Limb (tissue), 2 donors: ENCODE measurements around the gene STYXL1.

Experiments used
- DNase-seq, 2 donors: peaks; one replicate each; pipeline ENCODE4 v3.0.0-alpha.2; 2016; ENCODE audit errors: extremely low spot score in 2 of 2

The STYXL1 gene

DNA sequence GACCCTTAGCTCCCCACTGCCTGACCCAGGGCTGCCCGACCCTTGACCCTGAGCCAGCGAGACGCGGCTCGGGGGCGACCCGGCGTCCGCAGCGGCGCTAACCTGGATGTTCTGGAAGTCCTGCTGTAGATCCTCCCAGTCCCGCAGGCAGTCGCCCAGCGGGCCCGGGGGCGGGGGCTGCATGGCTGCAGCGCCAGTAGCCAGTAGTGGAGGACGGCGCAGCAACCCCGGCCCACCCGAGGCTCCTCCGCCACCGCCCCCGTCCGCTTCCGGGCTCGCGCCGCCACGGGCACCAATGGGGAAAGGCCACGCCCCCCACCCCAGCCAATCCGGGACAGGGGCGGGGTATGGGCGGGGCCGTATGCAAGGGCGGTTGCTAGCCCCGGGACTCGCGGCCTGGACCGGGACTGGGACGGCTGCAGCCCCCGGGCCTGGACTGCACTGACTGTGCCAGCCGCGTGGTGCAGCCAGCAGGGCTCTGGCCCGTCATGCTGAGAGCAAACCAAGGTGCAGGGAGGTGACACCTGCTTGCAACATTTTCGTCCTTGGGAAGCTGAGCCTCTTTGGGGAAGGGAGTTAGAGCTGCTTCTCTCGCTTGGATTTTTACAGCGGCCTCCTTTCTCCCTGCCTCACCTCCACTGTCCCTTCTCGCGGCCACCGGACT lies 53.3 kb downstream of the STYXL1 start, which contains the start of gene TMEM120A:
Gene TMEM120A (minus strand): TSS at position 208 of the 664 bp plus-strand sequence. CDS start 25 bp downstream, at position 183.
- DNase-seq, result peak; percentile 94 to 97

DNA sequence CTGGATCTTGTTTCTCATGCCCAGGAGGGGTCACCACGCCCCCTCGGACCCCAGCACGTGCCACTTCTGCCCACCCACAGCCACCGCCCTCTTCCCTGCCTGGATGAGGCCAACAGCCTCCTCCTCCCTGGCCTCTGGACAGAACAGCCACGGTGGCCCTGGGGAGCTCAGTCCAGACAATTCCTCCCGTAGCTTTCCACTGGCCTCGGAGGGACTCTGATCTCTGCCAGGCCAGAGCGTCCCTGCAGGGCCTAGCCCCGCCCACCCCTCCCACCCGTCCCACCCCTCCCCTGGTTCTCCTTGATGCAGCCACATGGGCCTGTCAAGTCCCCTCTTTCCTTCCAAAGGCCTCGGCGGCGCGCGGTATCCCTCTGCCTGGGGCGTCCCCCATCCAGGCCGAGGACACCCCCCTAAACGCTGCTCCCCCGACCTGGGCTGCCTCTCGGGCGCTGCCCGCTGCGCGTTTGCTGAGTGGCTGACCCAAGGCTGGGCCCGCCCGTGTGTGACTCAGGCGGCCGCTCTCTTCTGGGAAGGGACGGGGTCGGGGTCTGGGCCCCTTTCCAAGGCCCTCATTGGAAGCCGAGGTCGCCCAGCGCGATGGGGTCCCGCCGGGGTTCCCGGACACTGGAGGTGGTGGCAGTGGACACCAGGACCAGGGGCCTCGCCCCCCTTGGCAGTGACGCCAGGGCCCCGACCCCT lies 54.0 kb downstream of the STYXL1 start:
- peak; percentile 34 to 66 for DNase-seq

DNA sequence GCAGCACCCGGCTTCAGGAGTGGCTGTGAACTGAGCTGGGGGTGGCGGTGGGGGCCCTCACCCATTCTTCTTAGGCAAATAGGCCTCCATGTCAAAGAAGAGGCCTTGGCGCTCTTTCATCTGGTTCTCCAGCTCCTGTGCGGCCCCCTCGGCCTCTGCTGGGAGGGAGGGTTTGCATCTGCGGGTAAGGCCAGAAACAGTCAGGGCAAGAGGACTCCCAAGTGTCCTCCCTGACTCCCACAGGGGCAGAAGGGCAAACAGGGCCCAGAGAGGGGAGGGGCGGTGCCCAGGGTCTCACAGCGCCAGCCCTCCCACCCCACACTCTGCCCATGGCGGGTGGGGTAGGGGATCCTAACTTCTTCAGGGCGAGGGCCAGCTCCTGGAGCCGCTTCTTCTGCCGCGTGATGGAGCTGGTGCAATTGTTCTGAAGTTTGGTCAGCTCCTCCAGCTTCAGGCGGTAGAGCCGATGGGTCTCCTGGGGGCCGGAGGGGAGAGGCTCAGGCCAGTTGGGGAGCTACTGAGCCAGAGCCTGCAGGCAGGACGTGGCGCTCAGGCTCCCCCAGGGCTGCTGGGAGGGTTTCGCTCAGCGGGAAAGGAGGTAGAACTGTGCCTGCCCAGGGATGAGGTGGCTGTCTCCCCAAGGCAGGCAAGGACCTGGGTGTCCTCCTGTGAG lies 55.6 kb downstream of the STYXL1 start:
- DNase-seq, result peak in 1 of 2 donors; percentile 32

DNA sequence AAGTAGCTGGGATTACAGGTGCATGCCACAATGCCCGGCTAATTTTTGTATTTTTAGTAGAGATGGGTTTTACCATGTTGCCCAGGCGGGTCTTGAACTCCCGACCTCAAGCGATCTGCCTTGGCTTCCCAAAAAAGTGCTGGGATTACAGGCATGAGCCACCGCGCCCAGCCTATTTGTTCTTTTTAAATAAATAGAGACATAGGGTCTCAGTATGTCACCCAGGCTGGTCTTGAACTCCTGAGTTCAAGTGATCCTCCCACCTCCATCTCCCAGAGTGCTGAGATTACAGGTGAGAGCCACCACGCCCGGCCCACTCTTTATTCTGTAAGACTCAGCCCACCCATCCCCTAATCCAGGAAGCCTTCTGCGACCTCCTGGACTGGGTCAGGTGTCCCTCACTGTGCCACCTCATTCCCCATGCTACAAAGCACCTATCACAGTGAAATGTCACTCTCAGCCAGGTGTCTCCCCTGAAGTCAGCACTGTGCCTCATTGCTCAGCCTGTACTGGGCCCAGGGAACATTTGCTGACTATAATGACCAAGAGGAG lies 56.2 kb downstream of the STYXL1 start:
- no peak for DNase-seq

DNA sequence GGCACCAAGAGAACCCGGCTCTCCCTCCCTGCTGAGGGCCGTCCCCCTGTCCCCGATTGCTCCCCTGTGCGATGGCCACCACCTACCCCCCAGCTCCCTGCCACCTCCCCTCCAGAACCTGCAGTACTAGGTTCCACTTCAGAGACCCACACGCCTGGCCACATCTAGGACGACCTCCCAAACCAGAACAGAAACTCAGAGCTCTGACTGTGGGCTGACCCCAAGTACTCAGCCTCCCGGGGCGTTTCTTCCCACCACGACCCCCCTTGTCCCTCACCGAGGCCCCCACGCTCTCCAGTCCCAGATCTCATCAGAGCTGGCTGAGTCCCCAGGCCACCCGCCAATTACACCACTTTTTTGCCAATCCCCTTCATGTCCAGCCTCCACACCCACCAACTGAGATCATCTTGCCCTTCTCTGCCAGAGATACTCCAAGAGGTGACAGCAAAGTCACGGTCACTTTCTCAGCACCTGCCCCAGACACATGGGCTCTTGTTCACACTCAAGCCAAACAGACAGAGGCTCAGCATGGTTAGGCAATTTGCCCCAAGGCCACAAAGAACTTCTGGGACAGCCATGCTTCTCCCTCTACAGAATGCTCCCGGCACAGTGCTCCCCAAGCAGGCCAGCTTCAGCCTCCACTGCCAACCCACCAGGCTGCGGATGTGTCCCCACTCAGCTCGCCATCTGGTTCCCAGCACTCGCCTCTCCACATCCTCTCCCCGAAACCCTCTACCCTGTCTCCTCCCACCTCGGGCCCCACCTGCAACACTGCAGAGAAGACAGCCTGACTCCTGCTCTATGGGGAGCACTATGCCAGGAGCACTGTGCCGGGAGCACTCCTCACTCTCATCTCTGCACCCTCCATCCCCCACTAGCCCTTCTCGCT lies 58.1 kb downstream of the STYXL1 start:
- DNase-seq, result peak in 1 of 2 donors; percentile 36

DNA sequence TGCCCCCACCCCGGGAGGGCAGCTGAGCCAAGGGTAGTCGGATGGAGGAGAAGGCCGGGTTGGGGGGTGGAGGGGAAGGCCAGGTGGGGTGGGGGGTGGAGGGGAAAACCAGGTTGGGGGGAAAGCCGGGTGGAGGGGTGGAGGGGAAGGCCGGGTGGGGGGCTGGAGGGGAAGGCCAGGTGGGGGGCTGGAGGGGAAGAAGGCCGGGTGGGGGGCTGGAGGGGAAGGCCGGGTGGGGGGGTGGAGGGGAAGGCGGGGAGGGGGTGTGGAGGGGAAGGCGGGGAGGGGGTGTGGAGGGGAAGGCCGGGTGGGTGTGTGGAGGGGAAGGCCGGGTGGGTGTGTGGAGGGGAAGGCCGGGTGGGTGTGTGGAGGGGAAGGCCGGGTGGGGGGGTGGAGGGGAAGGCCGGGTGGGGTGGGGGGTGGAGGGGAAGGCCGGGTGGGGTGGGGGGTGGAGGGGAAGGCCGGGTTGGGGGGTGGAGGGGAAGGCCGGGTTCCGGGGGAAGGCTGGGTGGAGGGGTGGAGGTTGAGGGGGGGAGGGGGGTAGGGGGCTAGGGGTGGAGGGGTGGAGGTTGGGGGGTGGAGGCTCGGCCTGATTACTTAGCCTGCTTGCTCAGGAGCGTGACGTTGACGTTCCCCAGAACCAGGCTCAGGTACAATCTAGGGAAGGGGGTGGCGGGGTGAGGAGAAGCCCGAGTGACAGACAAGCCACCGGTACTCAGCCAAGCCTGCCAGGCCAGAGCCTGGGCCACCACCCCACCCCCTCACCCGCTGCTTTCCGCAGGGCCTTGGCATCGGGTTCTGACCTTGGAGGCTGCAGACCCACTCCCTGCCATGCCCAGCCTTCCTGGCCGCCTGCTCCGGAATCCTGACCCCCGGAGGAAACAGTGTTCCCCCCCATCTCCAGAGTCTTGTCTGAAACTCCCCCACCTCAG lies 59.0 kb downstream of the STYXL1 start:
- DNase-seq, result peak in 1 of 2 donors; percentile 32

DNA sequence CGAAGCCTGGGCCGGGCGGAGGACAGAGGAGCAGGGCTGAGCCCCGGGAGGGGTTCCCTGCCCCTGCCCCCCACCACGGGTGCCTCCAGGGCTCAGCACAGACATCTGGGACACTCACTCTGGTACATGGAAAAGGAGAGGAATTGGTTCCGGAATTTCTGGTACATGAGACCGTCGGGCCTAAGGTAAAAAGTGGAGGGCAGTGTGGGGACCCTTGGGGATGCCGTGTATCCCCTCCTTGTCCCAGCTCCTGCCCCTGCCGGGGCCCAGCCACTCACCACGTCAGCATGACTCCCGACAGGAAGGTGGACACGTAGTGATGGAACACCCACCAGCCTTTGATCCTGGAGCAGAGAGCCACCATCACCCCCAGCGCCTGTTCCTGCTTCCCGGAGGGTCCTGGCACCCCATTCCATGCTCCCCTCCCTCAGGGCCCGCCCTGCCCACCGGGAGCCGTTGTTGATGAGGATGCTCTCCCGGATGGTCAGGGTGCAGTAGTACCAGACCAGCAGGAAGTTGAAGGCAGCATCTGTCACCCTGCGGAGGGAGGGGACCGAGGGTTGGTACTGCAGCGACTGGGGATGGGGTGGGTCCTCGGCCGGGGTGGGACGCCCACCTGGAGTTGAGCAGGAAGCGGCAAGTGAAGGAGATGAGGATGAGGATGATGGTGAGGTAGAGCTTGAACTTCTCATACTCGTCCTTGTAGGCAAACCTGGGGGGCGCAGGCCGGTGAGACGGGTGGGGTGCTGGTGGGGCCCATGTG lies 59.8 kb downstream of the STYXL1 start:
- DNase-seq, result no peak

DNA sequence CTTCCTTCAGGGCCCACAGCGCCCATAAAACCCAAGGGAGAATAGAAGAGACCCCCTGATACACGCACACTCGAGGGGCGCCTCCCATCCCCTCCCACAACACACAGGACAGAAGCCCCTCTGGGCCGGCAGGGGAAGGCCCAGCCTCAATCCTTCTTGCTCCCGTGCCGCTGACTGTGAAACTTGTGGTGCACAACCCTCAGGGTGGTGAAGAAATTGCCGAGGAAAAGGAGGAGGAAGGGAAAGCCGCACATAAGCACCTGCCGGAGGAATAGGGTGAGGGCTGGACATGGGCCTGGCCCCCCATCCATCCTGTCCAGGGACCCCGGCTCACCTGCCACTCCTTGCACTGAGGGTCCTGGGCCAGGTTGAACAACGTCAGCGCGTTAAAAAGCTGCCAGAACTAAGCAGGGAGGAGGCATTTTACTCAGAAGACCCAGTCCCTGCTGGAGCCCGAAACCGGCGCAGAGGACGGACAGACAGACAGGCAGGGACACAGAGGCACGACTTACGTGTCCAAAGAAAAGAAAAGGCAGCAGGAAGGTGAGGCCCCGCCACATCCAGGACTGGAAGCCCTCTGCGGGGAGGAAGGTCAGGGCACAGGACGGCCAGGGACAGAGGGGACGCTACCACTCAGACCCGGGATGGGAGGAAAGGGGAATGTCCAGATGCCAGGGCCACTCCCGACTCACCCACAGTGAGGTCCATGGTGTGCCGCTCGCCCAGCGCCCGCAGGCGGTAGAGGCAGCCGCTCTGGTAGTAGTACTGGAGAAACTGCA lies 60.6 kb downstream of the STYXL1 start:
- no peak for DNase-seq

DNA sequence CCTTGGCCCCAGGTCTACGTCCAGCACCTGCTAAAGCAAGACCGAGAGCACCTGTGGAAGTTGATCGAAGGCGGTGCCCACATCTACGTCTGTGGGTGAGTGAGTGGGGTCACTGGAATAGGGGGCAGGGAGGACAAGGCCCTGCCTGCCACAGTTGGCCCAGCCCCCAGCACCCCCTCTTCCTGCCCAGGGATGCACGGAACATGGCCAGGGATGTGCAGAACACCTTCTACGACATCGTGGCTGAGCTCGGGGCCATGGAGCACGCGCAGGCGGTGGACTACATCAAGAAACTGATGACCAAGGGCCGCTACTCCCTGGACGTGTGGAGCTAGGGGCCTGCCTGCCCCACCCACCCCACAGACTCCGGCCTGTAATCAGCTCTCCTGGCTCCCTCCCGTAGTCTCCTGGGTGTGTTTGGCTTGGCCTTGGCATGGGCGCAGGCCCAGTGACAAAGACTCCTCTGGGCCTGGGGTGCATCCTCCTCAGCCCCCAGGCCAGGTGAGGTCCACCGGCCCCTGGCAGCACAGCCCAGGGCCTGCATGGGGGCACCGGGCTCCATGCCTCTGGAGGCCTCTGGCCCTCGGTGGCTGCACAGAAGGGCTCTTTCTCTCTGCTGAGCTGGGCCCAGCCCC lies 61.5 kb downstream of the STYXL1 start:
- DNase-seq, result no peak

DNA sequence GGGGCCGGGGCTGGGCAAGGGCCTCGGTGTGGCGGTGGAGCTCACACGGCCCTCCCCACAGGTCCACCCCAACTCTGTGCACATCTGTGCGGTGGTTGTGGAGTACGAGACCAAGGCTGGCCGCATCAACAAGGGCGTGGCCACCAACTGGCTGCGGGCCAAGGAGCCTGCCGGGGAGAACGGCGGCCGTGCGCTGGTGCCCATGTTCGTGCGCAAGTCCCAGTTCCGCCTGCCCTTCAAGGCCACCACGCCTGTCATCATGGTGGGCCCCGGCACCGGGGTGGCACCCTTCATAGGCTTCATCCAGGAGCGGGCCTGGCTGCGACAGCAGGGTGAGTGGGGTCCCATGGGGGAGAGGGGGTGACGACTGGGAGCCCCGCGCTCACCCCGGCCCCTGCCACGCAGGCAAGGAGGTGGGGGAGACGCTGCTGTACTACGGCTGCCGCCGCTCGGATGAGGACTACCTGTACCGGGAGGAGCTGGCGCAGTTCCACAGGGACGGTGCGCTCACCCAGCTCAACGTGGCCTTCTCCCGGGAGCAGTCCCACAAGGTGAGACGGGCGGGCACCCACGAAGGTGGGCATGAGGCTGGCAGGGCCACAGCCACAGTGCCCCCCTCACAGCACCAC lies 62.2 kb downstream of the STYXL1 start:
- DNase-seq, result peak in 1 of 2 donors; percentile 35

DNA sequence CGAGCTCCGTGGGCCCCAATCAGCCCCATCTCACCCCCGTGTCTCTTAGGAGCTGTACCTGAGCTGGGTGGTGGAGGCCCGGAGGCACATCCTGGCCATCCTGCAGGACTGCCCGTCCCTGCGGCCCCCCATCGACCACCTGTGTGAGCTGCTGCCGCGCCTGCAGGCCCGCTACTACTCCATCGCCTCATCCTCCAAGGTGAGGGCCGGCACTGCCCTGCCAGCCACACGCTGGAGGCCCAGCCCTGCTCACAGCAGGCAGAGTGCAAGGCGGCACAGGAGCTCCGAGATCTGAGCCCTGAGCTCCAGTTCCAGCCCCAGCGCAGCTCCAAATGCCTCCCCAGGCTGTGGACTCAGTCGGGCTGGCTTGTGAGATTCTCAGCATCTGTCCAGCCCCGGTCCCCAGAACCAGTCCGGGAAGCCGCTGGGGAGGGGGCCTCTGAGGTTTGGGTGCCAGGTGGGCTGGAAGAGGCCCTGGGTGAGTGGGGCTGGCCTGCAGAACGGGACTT lies 62.7 kb downstream of the STYXL1 start:
- DNase-seq, result no peak

DNA sequence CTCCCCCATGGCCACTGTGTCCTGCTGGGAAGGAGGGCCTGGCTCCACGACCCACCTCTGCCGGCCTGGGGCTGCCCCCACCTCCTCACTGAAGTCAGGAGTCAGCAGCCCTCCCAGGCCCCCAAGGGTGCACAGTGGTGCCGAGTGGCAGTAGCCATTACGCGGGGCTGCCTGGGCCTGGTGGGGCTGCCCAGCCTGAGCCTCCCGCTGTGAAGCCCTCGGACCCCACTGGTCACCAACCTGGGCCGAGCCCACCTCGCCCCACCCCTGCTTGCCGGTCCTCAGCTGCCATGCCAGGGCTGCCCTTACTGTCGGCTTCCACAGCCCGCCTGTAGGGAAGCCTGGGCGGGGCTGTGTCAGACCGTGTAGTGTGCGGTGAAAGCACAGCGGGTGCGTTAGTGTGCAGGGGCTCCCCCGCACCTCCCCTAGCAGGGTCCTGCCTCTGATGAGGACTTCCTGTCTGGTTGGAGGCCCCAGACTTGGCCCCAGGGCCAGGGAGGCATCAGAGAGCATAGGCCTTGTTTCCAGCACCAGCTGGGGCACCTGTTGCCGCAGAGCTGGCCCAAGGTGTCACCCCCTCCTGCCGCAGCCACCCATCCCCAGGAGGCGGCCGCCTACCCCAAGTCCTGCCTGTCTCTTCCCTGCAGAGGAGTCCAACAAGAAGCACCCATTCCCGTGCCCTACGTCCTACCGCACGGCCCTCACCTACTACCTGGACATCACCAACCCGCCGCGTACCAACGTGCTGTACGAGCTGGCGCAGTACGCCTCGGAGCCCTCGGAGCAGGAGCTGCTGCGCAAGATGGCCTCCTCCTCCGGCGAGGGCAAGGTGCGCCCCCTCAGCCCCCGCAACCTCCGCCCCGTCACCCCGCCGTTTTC lies 63.4 kb downstream of the STYXL1 start:
- no peak for DNase-seq

DNA sequence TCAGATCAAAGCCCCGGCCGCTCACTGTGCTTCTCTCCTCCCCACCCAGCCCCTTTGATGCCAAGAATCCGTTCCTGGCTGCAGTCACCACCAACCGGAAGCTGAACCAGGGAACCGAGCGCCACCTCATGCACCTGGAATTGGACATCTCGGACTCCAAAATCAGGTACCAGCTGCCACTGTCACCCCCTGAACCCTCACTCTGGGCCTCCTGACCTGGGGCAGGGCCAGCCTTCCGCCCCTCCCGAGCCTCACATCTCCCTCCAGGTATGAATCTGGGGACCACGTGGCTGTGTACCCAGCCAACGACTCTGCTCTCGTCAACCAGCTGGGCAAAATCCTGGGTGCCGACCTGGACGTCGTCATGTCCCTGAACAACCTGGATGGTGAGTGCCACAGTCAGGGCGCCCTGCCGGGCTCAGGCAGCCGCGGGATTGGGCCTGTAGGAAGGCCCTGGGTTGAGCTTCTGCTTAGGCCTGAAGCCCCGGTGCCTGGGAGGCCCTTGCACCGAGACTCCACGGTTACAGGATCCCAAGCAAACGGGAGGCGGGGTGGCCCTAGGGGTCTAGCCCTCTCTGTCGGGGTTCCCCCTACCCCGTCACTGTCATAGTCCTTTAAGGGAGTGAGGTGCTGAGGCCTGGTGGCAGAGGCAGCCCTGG lies 64.2 kb downstream of the STYXL1 start:
- DNase-seq, result no peak

DNA sequence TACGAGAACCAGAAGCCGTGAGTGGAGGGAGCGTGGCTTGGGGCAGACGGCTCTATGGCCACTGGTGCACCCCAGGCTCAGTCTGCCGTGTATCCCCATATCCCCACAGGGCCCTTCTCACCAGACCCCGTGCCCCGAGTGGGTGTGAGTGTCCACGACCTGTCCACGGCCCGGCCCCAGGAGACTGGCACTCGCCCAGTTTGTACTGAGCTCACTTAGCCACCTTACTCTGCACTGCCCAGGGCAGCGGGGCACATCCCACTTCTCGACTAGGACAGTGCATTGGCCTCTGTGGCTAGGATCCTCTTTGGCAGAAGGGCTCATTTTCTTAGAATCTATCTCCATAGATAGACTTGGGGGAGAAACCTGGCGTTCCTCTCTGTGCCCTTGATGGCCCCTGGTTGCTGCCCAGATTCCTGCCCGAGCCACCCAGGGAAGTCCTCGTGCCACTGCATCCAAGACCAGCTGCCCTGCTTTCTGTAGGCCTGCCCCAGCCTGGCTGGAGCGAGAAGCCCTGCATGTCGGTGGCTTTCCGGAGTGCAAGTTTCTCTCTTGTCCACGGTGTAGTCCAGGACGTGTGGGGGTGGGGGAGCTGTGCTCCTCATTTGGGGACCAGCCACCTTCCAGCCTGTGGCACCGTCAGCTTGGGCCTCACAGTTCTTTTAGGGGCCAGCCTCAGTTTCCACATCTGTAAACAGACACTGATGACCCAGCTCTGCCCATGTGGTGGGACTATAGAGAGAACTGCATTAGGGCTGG lies 65.3 kb downstream of the STYXL1 start:
- no peak for DNase-seq
